HG03045 (cell line): ENCODE data around the gene IWS1.
"Not testable (repeated sequence)": the region's sequence is repeated elsewhere in the genome, so short reads cannot be mapped to it uniquely, and the experiment has no call there.

Experiments used
- ATAC-seq: cut with Tn5 transposase; IDR thresholded peaks from one replicate; pipeline ENCODE4 v1.9.1; 2021; ENCODE audit warnings: mild to moderate bottlenecking, moderate library complexity; ENCODE audit not compliant: unreplicated experiment

IWS1 gene

GRCh38 chr2:127463155-127463991 lies 62.9 kb downstream of the IWS1 start:
- ATAC-seq: no peak

DNA sequence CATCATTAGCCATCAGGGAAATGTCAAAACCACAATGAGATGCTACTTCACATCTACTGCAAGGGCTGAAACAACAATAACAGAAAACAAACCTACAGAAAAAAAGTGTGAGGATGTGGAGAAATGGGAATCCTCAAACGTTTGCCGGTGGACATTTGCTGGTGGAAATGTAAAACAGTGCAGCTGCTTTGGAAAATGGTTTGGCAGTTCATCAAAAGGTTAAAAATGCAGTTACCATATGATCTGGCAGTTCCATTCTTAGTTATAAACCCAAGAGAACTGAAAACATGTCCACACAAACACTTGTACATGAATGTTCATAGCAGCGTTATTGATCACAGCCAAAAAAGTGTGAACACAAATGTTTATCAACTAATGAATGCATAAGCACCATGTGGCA lies 63.8 kb downstream of the IWS1 start:
- no peak for ATAC-seq

GRCh38 chr2:127456960-127457359 lies 69.3 kb downstream of the IWS1 start:
- no peak for ATAC-seq

- no peak for ATAC-seq
Observed at GRCh38 chr2:127455566-127456493, 70.5 kb downstream of the IWS1 start.

GRCh38 chr2:127454595-127455565 lies 71.4 kb downstream of the IWS1 start:
- no peak for ATAC-seq

DNA sequence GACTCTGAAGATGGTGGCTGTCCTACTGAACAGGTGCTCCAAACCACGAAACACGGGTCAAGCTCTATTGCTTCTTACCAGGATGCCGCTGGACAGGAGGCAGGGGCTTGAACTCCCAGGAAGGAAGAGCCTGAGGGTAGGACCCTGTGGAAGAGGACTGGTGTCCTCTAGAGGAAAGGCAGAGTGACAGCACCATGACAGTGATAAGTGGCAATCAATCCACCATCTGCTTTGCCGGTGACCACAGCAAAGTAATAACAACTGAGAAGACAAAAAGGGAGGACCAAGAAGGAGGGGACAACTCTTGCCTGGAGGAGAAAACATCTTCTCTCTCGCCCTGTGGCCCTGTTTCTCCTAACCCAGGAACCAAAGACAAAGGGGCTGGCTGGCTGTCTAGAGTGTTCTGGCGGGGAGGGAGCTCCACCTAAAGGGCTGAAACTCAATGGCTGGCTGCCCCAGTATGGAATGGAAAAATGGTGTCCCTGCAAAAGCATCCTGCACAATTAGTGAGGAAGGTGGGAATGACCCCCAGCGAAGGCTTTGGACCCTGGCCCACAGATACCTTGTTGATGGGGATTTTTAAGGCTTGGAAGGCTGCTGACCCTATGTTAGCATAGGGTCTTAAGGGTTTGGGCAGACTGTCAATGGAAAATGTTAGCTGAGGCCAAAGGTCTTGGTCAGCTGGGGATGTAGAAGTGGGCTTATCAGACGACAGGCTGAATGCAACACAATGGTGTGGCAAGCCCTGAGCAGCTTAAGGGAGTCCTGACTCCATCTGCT lies 72.7 kb downstream of the IWS1 start:
- no peak for ATAC-seq

DNA sequence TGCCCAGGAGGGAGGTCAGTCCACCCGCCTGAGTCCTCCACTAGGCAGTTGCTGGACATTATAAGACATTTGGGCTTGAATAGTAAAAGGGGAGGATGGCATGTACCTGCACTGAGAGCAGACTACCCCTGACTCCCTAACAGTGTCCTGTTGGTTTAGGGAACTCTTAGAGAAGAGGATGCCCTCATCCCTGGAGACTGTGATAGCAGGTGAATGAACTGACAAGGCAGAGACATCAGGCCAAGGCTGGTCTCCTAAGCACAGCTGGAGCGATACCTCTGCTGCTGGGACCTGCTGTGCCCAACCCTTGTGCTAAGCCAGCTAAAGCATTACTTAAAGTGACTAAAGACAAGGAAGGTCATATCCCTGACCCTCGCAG lies 73.3 kb downstream of the IWS1 start:
- ATAC-seq: no peak

- ATAC-seq: not testable (repeated sequence)
Observed at GRCh38 chr2:127452423-127452822, 73.9 kb downstream of the IWS1 start.

DNA sequence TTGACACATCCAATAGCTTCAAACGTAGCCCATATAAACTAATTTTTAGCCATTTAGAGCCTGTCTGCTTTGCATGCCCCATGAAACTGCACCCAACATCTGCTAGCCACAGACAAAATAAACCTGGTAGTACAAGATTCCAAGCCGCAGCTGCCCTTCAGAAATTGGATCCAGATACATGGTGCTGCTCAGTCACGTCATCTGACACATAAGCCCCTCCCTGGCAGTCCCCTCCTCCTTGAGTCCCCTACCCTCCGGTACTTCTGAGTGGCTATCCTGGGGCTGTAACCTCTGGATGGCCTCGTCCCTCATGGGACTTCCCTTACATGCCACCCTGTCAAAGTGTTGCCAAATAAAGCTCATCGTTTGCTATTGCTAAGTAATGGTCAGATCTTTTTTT lies 74.3 kb downstream of the IWS1 start:
- no peak for ATAC-seq

DNA sequence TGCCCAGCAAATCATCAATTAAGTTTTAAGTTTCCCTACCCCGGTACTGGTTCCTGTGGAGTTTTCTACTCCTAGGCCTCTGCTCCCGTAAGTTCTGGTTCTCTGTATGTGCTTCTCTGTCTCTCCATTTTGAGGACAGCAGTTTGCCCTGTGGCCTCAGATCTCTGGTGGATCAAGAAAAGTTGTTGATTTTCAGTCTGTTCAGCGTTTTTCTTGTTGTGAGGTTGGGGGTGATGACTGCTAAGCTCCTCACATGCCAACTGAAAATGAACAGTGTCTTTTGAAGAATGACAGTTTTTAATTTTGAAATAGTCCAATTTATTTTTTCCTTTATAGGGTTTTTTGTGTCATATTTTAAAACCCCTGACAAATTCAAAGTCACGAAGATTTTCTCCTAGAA lies 76.4 kb downstream of the IWS1 start:
- ATAC-seq: no peak

GRCh38 chr2:127449414-127449813 lies 76.9 kb downstream of the IWS1 start:
- no peak for ATAC-seq

- no peak for ATAC-seq
Observed at GRCh38 chr2:127448526-127448925, 77.8 kb downstream of the IWS1 start.

DNA sequence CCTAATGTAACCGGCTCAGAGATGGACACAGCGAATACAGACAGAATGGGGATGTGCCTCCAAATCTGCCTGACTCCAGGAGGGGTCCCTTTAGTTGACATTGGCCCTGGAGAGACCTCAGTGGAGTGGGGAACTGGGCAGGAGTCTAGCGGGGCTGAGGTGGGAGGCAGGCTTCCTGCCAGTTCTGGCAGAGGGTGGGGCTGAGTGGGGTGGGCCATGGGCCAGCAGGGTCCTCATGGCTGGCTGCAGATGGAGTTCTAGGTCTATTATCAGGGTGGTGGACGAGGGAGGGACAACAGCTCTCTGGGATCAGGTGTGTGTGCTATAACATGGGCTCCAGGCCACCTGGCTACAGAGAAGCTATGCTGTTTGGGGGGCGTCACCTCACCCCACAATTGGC lies 86.9 kb downstream of the IWS1 start:
- ATAC-seq: no peak

- no peak for ATAC-seq
Observed at GRCh38 chr2:127437781-127438726, 88.2 kb downstream of the IWS1 start.

- no peak for ATAC-seq
Observed at GRCh38 chr2:127437056-127437455, 89.2 kb downstream of the IWS1 start.

DNA sequence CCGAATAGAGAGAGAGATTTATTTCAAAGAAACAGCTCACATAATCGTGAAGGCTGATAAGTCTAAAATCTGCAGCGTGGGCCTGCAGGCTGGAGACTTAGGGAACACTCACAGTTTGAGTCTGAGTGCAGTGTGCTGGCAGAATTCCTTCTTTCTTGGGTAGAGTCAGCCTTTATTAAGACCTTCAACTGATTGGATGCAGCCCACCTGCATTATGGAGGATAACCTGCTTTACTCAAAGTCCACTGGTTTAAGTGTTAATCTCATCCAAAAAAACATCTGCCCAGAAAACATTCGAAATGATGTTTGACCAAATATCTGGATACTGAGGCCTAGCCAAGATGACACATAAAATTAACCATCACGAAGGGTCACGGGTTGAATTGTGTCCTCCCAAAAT lies 91.8 kb downstream of the IWS1 start:
- no peak for ATAC-seq

- no peak for ATAC-seq
Observed at GRCh38 chr2:127431408-127432023, 94.8 kb downstream of the IWS1 start.
